ENCODE data around the gene SYNPO2. TPM values are rescaled to one million over a fixed set of nuclear protein-coding genes. Genes with fewer than 3 reads are reported as not detected.
A peak's percentile ranks its signal among the peaks of the same experiment; 100 is the strongest.

The SYNPO2 gene
- total RNA-seq, 1 donor = 34.0 TPM

GRCh38 chr4:119100655-119101054 is 212.0 kb downstream of the SYNPO2 start:
- DNase-seq (ENCODE audit: insufficient read length, low spot score, missing footprints) = no peak
- Histone ChIP-seq H3K4me2 (ENCODE audit: insufficient read depth, low read length) (no peak overlapping the region), H3K4me3 (ENCODE audit: insufficient read depth, low read length) (no peak overlapping the region), H3K4me1 (ENCODE audit: insufficient read depth, low read length) (peaks cover 24% of the 10 kb centered on the region), H2AFZ (ENCODE audit: low read length) (no peak overlapping the region), H3K27ac (ENCODE audit: low read depth, low read length) (no peak overlapping the region), H3K79me2 (ENCODE audit: insufficient read depth, low read length) (no peaks in the 10 kb centered on the region), H3K36me3 (ENCODE audit: insufficient read depth, low read length) (no peaks in the 10 kb centered on the region), H3K9me3 (ENCODE audit: low read depth, low read length) (no peaks in the 10 kb centered on the region), H3K27me3 (ENCODE audit: insufficient read depth, low read length) (no peaks in the 10 kb centered on the region), H4K20me1 (ENCODE audit: insufficient read depth, low read length) (no peaks in the 10 kb centered on the region)
- TF ChIP-seq, protein P1, sequence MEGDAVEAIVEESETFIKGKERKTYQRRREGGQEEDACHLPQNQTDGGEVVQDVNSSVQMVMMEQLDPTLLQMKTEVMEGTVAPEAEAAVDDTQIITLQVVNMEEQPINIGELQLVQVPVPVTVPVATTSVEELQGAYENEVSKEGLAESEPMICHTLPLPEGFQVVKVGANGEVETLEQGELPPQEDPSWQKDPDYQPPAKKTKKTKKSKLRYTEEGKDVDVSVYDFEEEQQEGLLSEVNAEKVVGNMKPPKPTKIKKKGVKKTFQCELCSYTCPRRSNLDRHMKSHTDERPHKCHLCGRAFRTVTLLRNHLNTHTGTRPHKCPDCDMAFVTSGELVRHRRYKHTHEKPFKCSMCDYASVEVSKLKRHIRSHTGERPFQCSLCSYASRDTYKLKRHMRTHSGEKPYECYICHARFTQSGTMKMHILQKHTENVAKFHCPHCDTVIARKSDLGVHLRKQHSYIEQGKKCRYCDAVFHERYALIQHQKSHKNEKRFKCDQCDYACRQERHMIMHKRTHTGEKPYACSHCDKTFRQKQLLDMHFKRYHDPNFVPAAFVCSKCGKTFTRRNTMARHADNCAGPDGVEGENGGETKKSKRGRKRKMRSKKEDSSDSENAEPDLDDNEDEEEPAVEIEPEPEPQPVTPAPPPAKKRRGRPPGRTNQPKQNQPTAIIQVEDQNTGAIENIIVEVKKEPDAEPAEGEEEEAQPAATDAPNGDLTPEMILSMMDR (IDR thresholded peaks at IDR 0.05; ENCODE audit: extremely low read depth, low read depth, low read length) = no peak

DNA sequence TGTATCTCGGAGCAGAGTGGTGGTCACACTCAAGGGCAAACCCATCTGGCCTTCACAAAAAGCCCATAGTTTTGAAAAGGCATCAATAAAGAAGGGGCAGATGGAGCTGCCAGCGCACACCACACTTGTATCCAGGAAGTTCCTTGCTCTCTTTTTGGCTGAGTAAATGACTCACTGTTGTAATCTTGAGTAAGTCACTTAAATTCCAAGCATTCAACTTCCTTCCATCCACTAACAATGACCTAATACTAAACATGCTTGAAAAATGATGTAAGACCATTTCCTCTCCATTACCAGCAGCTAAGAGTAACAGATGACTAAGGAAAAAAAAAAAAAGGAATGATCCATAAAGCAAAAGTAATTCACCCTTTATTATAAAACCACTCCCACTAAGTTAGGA is 214.6 kb downstream of the SYNPO2 start:
- H4K20me1 ChIP-seq (ENCODE audit: insufficient read depth, low read length) = no peaks in the 10 kb centered on the region
- H3K9me3 ChIP-seq (ENCODE audit: low read depth, low read length) = no peaks in the 10 kb centered on the region
- peak; percentile 93 for DNase-seq (ENCODE audit: insufficient read length, low spot score, missing footprints)
- no peaks in the 10 kb centered on the region for H3K79me2 ChIP-seq (ENCODE audit: insufficient read depth, low read length)
- H3K4me1 ChIP-seq (ENCODE audit: insufficient read depth, low read length) = peaks cover 33% of the 10 kb centered on the region
- peak overlapping the region; percentile 73 for H3K27ac ChIP-seq (ENCODE audit: low read depth, low read length)
- no peak overlapping the region for H3K4me3 ChIP-seq (ENCODE audit: insufficient read depth, low read length)
- peak overlapping the region; percentile 28 for H3K4me2 ChIP-seq (ENCODE audit: insufficient read depth, low read length)
- no peaks in the 10 kb centered on the region for H3K27me3 ChIP-seq (ENCODE audit: insufficient read depth, low read length)
- TF ChIP-seq, protein P1 (IDR thresholded peaks at IDR 0.05; ENCODE audit: extremely low read depth, low read depth, low read length) = no peak
- no peak overlapping the region for H2AFZ ChIP-seq (ENCODE audit: low read length)
- H3K36me3 ChIP-seq (ENCODE audit: insufficient read depth, low read length) = no peaks in the 10 kb centered on the region

- Histone ChIP-seq H3K27ac (ENCODE audit: low read depth, low read length) (peak overlapping the region; percentile 73), H3K36me3 (ENCODE audit: insufficient read depth, low read length) (no peaks in the 10 kb centered on the region), H3K4me2 (ENCODE audit: insufficient read depth, low read length) (no peak overlapping the region), H2AFZ (ENCODE audit: low read length) (peak overlapping the region; percentile 16), H4K20me1 (ENCODE audit: insufficient read depth, low read length) (no peaks in the 10 kb centered on the region), H3K4me1 (ENCODE audit: insufficient read depth, low read length) (peaks cover 25% of the 10 kb centered on the region), H3K27me3 (ENCODE audit: insufficient read depth, low read length) (no peaks in the 10 kb centered on the region), H3K79me2 (ENCODE audit: insufficient read depth, low read length) (no peaks in the 10 kb centered on the region), H3K9me3 (ENCODE audit: low read depth, low read length) (no peaks in the 10 kb centered on the region), H3K4me3 (ENCODE audit: insufficient read depth, low read length) (no peak overlapping the region)
- DNase-seq (ENCODE audit: insufficient read length, low spot score, missing footprints) = no peak
- TF ChIP-seq, protein P1 (IDR thresholded peaks at IDR 0.05; ENCODE audit: extremely low read depth, low read depth, low read length) = no peak
Observed at GRCh38 chr4:119104644-119105273, 216.1 kb downstream of the SYNPO2 start.

DNA sequence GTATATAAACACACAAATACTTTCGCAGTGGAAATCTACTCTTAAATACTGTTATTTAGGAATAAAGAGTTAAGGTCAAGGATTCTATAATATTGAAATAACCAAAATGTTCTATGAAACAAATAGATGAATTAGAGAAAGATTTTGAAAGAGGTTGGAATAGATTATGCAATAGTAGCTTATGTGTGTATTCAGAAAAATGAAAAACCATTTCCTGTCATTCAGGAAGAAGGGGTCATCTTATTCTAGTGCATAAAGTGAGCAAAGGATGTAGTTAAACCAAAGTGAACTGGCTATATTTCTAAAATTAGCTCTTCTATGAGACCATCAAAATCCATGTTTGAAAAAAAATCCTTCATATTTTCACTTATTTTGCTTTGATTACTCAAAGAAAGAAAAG is 217.0 kb downstream of the SYNPO2 start:
- H3K4me2 ChIP-seq (ENCODE audit: insufficient read depth, low read length) = no peak overlapping the region
- H3K9me3 ChIP-seq (ENCODE audit: low read depth, low read length) = no peaks in the 10 kb centered on the region
- H4K20me1 ChIP-seq (ENCODE audit: insufficient read depth, low read length) = no peaks in the 10 kb centered on the region
- TF ChIP-seq, protein P1 (IDR thresholded peaks at IDR 0.05; ENCODE audit: extremely low read depth, low read depth, low read length) = no peak
- H3K4me1 ChIP-seq (ENCODE audit: insufficient read depth, low read length) = peaks cover 25% of the 10 kb centered on the region
- no peak for DNase-seq (ENCODE audit: insufficient read length, low spot score, missing footprints)
- peak overlapping the region; percentile 19 for H3K27ac ChIP-seq (ENCODE audit: low read depth, low read length)
- H3K4me3 ChIP-seq (ENCODE audit: insufficient read depth, low read length) = no peak overlapping the region
- H2AFZ ChIP-seq (ENCODE audit: low read length) = no peak overlapping the region
- H3K36me3 ChIP-seq (ENCODE audit: insufficient read depth, low read length) = no peaks in the 10 kb centered on the region
- H3K27me3 ChIP-seq (ENCODE audit: insufficient read depth, low read length) = no peaks in the 10 kb centered on the region
- no peaks in the 10 kb centered on the region for H3K79me2 ChIP-seq (ENCODE audit: insufficient read depth, low read length)
